HG02981 (cell line): ENCODE data around the gene EIF2S2.

Experiments
- ATAC-seq: cut with Tn5 transposase; IDR thresholded peaks from one replicate; pipeline ENCODE4 v1.9.1; 2021; ENCODE audit warnings: mild to moderate bottlenecking, moderate library complexity; ENCODE audit not compliant: unreplicated experiment

Gene EIF2S2

GRCh38 chr20:34090645-34091044 is 21.4 kb downstream of the EIF2S2 start:
- no peak for ATAC-seq

DNA sequence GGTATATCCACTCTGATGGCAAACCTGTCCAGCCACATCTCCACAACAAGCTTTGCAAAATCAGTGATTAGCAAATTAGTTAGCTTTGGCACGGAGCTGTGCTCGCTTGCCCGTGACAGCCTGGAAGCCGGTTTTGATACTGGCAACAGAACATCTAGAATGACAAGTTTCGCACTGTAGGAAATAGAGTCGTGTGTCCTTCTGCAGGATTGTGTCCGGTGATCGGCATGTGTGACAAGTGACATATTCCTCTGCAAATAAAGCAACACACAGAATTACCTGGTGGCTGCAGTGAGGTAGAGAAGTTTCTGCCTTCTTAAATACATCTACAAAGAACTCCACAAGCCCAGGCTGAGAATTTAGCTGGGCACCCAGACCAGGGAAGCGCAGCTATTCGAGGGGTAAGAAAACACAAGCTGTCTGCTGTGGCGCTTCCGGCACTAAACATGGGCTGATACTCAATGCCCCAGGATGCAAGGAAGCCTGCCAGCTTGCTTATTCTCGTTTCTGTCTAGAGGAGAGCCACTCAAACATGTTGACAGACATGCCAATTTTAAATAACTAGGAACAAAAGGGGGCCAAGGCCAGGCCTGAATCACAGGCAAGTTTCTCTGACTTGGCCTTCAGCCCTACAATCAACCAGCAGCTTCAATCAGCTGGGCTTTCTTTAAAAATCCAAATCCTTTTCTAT is 22.2 kb downstream of the EIF2S2 start:
- no peak for ATAC-seq

DNA sequence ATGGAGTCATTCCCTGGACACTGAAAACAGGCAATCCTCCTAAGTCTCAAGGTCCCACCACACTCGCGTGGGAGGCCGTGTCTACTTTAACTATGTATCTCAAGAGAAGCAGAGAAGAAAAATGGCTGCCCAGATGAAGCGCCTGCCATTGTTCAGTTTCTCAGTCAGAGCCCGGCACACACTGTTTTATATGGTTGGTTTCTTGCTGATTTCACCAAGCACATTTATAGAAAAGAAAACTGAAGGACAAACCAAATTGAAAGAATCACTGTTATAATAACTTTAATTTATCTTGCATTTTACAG is 22.9 kb downstream of the EIF2S2 start:
- no peak for ATAC-seq

DNA sequence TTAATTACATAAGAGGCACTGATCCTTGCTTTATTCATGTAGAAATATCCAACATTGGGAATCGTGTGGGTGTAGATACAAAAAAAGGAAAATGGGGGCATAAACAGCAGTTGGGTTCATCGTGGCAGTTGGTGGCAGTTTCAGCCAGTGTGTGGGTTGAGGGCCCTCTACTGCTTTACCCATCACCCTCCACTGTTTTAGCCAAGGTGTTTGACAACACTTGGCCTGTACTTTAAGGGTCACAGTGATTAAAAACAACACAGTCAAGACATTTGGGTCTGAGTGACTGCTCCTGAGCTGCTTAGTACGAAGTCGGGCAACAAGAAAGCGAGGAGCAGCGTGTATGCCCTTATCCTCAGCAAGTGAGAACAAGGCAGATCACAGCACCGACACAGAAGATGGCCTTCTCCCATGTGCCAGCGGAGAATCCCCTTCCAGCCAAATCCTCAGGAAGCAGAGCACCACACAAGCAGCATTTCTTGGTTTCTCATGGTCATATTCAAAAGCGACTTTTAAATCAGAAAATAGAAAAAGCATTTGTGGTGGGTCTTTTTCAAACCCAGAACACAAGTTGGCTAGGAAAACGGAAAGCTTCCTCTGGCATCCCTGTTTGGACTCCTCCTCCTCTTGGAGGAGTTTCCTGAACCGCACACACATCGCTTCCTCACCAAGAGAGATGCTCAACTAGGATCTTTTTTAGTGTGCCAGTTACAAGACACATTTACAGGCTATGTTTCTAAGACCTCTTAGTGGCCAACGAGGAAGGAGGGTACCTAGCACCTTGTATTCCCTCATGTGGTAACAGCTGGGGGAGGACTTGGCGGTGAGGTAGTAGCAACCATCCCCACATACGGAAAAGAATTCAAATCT is 23.5 kb downstream of the EIF2S2 start:
- no peak for ATAC-seq

DNA sequence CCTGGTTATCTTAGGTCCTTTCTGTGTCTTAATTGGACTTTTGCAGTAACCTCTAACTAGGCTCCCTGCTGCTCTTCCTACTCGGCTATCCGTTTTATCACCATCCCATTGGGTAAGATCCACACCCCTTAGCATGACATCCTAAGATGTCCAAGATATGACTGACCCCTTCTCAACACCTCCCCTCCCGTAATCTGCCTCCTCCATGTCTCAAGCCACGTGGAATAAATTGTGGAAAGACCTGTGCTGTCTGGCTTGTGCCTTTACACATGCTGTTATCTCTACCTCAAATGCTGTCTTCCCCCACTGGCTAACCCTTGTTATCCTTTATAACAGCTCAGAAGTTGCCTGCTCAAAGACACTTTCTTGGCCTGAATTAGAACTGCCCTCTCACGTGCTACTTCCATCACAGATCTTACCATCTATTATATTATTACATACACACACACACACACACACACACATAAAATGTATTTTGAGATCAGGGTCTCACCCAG is 26.5 kb downstream of the EIF2S2 start:
- ATAC-seq: no peak

- no peak for ATAC-seq
Observed at GRCh38 chr20:34084227-34084923, 27.7 kb downstream of the EIF2S2 start.

- ATAC-seq: no peak
Observed at GRCh38 chr20:34083781-34084180, 28.3 kb downstream of the EIF2S2 start.

- ATAC-seq: no peak
Observed at GRCh38 chr20:34083137-34083536, 28.9 kb downstream of the EIF2S2 start.

GRCh38 chr20:34082232-34082887 is 29.7 kb downstream of the EIF2S2 start:
- ATAC-seq: no peak

GRCh38 chr20:34079818-34080217 is 32.2 kb downstream of the EIF2S2 start:
- ATAC-seq: no peak

DNA sequence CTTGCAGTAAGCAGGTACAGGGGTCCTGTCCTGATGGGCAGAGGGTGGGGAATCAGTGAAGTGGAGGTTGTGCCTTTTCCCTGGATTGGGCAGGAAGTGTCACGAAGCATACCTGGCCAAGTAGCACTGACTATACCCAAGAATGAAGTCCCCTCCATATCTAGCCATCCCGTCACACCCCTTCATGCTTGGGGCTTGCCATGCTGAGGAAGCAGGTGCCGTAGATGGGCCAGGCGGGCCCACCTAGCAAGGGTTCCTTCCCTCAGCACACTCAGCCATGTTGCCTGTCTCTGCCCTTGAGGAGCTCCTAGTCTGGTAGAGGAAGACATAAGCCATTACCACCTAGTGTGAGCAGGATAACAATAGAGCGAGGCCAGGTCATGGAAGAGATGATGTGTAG is 33.5 kb downstream of the EIF2S2 start:
- ATAC-seq: no peak

GRCh38 chr20:34076952-34077351 is 35.1 kb downstream of the EIF2S2 start:
- ATAC-seq: no peak

- no peak for ATAC-seq
Observed at GRCh38 chr20:34075647-34076046, 36.4 kb downstream of the EIF2S2 start.

DNA sequence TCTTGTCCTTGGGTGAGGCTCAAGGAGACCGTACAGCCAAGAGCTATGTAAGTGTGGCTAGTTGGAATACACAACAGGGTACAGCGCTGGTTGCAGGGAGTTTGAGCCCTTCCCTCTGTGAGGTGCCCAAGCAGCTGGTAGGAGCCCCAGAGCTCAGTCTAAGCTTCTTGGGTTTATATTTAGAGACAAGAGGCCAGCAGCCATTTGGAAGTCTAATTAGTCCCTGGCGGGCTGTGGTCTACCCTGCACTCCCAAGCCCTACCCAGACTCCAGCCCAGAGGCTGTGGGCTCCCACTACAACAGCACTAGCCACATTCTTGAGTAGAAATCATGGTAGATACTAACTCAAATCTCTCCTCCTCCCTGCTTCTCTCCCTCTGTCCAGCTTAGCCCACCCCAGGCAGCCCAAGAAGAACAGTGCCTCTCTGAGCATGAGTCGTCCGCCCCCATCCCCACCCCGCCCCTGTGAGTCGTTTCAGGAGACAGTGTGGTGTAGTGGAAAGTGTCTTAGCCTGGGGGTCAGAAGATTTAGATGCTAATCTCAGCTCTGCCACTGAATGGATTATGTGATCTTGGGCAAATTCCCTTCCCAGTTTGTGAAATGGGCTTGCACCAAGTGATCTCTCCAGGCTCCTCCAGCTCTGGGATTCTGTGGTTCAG is 37.8 kb downstream of the EIF2S2 start:
- no peak for ATAC-seq

DNA sequence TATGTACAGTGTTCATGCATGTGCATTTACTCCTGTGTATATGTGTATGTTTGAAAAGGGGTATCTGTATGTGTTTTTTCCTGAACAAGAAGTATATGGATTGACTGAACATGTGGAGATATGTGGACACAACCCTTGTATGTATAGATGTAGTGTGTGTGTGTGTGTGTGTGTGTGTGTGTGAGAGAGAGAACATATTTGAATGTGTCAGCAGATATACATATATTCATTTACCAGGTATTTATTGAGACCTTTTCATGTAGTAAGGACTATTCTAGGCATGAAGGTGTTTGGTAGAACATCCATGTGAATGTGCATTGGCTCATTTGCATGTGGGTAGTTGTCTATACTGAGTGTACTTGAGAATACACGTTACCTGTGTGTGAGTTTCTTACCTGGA is 39.3 kb downstream of the EIF2S2 start:
- no peak for ATAC-seq

DNA sequence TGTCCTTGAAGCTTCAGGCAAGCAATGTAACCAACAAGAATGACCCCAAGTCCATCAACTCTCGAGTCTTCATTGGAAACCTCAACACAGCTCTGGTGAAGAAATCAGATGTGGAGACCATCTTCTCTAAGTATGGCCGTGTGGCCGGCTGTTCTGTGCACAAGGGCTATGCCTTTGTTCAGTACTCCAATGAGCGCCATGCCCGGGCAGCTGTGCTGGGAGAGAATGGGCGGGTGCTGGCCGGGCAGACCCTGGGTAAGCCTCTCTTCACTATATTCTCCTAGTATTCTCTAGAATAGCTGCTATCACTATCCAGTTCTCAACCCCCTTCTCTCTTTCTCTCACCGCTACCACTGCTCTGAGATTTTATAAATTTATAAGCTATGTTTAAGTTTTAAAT is 40.0 kb downstream of the EIF2S2 start:
- no peak for ATAC-seq

DNA sequence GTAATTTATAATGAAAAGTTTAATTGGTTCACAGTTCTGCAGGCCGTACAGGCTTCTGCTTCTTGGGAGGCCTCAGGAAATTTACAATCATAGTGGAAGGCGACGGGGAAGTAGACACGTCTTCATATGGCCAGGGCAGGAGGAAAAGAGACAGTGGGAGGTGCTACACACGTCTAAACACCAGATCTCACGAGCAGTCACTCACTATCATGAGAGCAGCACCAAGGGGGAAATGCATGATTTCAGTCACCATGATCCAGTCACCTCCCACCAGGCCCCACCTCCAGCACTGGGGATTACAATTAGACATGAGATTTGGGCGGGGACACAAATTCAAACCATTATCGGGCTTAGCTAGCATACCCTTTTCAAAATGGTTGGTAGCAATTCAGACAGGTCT is 41.2 kb downstream of the EIF2S2 start:
- ATAC-seq: no peak

DNA sequence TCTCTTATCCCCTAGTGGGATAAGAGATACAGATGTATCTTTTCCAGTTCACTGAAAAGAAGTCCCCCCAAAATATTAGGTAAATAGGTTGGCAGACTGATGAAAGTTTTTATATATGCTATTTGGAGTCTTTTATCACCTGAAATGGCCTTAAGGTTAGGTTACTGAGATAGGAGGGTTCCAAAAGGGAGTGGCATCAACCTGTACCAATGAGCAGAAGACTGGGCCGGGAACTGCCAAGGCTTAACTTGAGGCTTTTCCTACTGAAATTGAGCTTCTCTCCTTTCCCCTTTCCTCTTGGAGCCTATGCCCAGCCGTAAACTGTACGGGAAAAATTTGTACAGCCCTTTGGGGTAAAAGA is 42.0 kb downstream of the EIF2S2 start:
- ATAC-seq: no peak

- peak; percentile 65 for ATAC-seq
Observed at GRCh38 chr20:34069341-34070078, 42.5 kb downstream of the EIF2S2 start.

DNA sequence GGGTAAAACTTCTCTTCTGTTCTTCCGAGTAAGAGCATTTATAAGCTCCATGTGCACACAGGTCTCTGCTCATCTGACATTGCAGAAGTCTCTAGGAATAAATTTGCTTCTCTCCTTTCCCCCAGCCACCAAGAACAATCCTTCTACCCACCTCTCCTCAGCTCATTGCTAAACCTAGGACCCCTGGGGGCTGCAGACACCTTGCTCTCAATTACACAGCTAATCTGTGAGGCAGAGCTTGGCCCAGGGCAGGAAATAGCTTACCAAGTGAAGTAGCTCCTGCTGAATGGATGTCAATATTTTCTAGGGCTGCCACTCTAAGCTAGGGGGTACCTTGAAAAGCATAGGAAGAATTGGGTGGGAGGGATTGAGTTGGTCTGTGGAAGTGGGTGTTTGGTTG is 44.0 kb downstream of the EIF2S2 start:
- ATAC-seq: no peak
